Suppressor macrophage treated with lipopolysaccharide for 1 hour (primary cell): ENCODE measurements around the gene SMARCA1.
"Not testable (repeated sequence)": the region's sequence is repeated elsewhere in the genome, so short reads cannot be mapped to it uniquely, and the experiment has no call there.

Experiments used
- DNase-seq, 3 donors: peaks; one replicate each; pipeline ENCODE4 v3.0.0-alpha.2; 2020 to 2022

SMARCA1 gene, protein sequence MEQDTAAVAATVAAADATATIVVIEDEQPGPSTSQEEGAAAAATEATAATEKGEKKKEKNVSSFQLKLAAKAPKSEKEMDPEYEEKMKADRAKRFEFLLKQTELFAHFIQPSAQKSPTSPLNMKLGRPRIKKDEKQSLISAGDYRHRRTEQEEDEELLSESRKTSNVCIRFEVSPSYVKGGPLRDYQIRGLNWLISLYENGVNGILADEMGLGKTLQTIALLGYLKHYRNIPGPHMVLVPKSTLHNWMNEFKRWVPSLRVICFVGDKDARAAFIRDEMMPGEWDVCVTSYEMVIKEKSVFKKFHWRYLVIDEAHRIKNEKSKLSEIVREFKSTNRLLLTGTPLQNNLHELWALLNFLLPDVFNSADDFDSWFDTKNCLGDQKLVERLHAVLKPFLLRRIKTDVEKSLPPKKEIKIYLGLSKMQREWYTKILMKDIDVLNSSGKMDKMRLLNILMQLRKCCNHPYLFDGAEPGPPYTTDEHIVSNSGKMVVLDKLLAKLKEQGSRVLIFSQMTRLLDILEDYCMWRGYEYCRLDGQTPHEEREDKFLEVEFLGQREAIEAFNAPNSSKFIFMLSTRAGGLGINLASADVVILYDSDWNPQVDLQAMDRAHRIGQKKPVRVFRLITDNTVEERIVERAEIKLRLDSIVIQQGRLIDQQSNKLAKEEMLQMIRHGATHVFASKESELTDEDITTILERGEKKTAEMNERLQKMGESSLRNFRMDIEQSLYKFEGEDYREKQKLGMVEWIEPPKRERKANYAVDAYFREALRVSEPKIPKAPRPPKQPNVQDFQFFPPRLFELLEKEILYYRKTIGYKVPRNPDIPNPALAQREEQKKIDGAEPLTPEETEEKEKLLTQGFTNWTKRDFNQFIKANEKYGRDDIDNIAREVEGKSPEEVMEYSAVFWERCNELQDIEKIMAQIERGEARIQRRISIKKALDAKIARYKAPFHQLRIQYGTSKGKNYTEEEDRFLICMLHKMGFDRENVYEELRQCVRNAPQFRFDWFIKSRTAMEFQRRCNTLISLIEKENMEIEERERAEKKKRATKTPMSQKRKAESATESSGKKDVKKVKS

GRCh38 chrX:129523079-129523911 lies at the start of gene SMARCA1:
TSS of gene SMARCA1 (minus strand) at chrX:129523490. CDS start at chrX:129523370, 120 bp downstream.
- peak in 1 of 3 donors; percentile 17 for DNase-seq

DNA sequence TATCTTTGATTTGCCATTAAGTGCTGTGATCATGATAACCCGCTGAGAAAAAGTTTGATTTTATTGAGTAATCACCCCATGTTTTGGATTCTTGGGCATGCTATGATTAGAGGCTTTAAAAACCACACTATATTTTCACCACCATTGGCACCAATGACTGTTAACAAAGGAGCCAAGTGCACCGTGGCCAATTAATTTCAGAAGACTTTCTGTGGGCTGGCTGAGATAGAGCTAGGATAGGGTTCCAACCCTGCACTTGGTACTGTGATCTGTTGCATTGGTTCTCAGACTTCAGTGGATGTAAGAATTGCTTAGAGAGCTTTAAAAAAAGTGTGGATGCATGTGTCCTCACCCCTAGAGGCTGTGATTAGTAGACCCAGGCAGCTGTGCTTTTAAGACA lies 49.1 kb upstream of the SMARCA1 start:
- DNase-seq: no peak

DNA sequence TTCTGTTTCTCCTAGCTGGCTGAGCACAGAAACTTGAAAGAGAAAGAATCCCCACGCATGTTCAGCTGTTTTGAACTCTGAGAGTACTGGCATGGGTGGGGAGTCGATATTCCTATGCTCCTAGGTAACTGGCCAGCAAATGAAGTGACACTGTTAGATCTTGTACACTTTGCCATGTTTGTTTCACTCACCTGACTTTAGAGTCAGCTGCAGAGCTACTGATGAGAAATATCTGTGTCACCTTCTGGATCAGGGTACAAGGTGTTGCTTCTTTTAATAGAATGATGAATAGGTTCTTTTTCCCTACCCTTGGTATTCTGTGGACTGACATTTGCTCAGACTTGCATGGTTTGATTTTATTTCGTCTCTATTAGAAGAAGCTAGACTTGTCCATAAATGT lies 45.1 kb upstream of the SMARCA1 start:
- no peak for DNase-seq

- DNase-seq: no peak
Measured at GRCh38 chrX:129566073-129566472, 42.8 kb upstream of the SMARCA1 start.

DNA sequence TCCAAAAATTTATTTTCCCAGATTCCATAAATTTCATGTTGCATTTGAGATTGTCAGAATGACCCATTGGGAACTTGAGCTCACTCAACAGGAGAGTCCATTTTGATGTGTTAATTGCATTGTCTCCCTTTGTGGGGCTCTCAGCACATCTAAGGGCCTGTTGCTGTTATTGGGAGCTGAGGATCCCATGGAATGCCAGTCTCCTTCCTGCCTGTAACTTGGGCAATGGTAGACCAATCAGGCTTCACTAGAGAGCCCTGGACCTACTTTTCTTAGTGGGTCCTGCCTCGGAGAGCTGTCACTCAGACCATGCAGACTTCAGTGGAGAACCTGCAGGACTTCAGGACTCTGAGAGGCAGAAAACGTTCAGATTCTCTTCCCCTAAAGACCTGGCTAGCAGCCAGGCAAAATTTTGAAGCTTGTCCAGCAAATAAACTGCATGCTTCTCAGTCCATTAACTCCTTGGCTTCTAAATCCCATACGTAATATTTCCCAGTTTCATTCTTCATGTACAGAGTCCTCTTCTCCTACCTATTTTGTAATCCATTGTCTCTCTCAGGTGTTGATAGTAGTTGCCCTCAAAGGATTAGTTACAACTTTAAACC lies 41.9 kb upstream of the SMARCA1 start:
- DNase-seq: no peak

GRCh38 chrX:129564345-129564744 lies 41.1 kb upstream of the SMARCA1 start:
- not testable (repeated sequence) for DNase-seq

GRCh38 chrX:129561453-129561852 lies 38.2 kb upstream of the SMARCA1 start:
- no peak for DNase-seq

DNA sequence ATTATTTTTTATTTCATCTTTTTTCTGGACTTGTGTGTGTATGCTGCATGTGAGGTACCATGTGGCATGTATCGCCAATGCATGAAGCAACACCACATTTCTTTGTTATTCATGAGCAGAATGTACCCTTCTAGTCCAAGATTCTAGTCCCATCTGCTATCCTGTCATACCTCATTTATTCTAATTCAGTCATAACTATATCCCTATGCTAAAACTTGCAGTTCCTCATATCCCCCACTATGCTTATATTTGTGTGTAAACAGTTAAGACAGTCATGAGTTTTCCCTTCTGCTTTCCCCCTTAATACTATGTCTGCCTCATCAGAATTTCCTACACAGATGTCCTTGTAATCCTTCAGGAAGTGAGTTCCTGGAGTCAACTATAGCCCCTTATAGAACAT lies 36.5 kb upstream of the SMARCA1 start:
- DNase-seq: peak in 1 of 3 donors; percentile 14

DNA sequence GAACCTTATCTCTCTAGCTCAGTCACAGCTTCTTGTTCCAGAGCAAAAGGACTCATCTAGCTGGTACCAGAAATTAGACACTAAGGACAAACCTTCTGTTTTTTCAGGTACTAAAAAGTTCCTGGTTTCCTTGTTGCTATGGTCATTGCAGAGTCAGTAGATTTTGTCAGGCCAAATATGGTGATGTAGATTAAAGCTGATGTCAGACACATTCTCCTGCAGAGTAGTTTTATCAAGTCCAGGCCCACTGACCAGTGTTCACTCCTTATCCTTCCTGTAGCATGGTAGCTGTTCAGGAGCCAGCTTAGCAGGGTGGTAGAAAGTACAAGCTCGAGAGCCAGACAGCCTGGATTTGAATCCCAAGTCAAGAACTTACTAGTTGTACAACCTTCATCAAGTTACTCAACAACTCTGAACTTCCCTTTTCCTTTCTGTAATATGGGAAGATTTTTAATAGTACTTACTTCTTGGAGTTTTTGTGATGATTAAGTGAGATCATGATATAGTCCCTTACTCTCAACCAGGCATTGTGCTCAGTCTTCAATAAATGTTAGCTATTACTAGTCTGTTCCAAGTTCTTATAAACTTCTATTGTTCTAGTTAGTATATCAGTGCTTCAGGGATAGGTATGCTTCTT lies 34.7 kb upstream of the SMARCA1 start:
- peak; percentile 33 to 66 (median 64) for DNase-seq

DNA sequence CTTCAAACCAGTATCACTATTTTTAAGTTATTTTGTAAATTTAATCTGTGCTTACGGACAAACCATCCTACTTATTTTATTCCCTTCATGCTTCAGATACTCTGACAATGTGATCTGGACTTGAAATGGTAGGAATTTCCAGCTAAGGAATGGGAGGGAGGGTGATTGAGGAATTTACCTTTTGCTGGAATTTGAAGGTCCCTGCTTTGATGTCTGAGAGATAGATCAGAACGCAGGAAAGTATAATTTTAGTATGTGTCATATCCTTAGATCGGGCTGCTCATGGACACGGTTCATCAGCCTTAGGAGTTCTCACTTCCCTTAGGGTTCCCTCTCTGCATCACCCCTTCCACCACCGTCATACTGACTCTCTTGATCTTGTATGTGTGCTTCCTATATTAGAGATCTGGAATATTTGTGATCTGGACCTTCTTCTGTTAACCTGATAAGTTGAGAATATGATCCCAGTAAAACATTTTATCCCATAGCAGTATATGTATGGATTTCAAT lies 33.6 kb upstream of the SMARCA1 start:
- no peak for DNase-seq

GRCh38 chrX:129554816-129555215 lies 31.5 kb upstream of the SMARCA1 start:
- not testable (repeated sequence) for DNase-seq

DNA sequence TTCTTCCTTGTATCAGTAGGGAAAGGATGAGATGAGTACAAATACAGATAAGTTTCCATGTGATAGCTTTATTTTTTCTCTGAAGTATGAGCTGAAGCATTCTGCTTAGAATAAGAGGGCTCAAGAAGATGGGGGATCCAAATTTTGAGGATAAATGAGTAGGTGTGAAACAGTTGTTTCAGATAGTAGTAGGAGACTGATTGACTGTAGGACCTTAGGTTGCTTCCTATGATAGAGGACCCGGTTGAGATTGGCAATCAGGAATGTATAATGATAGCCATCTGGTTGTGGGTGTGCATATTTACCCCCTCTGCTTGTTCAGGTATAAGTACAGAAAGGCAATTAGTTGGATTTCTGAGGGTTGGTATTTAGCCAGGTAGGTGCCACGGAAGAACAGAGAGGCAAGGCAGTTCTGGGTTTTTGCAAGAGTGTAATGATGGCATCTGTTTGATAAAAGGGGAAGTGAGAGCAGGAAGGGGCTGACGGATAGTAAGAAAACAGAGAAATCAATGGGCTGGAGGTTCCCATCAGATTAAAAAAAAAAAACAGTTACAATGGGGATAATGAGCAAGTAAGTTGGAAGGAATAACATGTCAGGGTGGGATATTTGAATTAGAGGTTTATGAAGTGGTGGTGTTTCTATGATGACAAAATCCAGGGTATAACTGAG lies 30.5 kb upstream of the SMARCA1 start:
- peak; percentile 33 to 48 (median 41) for DNase-seq

DNA sequence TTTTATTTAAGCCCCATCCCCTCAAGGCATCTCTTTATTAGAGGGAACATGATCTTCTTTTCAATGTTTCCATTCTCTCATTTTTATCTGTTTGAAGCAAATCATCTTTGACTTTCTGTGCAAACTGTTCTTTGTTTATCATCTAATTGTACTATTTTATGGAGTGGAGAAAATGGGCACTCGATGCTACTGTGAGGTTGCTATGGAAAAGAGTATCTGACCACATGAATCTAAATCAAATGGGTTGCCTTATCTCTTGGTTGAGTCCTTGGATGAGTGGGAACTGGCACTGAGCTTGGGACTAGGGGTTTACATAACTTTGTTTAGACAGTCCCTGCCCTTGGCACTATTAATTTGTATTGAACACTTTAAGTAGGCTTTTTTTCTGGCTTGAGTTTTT lies 25.8 kb upstream of the SMARCA1 start:
- no peak for DNase-seq

DNA sequence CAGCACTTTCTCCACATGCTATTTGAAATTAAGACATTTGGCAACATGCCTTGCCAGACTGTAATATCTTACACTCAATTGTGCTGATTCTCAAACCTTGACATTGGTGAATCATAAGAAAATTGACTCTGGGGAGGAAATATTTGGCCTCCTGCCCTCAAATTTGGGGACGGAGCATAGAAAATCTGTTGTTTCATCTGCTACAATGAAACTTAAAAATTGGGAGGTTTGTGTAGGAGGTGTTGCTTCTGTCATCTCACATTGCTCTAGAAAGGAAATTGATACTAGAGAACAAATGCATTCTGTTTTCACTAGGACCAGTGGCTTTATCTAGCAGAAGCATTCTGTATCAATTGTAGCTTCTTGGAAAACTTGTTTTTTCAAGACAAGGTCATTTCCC lies 22.1 kb upstream of the SMARCA1 start:
- DNase-seq: no peak

DNA sequence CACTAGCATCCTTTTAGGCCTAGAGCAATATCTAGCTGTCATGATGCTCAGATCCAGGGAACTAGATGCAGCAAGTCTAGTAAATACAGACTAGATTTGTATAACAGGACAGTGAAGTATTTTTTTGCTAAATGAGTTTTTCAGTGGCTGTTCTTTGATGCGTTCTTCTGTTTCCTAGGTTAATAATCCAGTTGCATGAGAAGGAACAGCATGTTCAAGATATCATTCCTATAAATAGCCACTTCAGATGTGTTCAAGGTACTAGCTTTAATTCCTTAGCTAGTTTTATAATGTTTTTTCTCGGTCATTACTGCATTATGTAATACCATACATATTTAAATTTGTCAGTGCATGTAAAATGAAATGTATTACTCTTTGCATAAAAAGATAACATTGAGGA lies 21.5 kb upstream of the SMARCA1 start:
- DNase-seq: no peak

DNA sequence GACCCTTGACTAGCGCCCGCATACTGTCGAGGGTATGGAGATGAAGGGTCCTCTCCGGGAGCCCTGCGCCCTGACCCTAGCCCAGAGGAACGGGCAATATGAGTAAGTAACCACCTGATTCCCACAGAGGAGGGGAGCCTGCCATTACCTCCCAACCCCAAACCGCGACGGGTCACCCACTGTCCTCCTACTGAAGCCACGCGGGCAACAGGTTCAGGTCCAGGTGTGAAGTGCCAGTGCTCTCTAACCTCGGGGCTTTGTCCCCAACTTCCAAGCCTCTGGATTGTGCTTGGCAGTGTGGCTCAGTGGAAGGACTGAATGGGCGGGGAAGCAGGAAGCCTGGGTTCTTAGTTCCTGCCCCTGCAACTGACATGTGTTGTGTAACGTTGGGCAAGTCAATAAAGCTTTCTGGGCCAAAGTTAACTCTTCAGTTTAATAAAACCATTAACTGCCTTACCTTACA lies 17.5 kb upstream of the SMARCA1 start:
- DNase-seq: peak in 2 of 3 donors; percentile 20 to 22

- DNase-seq: peak; percentile 70 to 84 (median 80)
Measured at GRCh38 chrX:129540068-129540653, 16.9 kb upstream of the SMARCA1 start, which contains the start of gene OCRL. TSS of gene OCRL (plus strand) at chrX:129540259. CDS start at chrX:129540440, 181 bp downstream.

DNA sequence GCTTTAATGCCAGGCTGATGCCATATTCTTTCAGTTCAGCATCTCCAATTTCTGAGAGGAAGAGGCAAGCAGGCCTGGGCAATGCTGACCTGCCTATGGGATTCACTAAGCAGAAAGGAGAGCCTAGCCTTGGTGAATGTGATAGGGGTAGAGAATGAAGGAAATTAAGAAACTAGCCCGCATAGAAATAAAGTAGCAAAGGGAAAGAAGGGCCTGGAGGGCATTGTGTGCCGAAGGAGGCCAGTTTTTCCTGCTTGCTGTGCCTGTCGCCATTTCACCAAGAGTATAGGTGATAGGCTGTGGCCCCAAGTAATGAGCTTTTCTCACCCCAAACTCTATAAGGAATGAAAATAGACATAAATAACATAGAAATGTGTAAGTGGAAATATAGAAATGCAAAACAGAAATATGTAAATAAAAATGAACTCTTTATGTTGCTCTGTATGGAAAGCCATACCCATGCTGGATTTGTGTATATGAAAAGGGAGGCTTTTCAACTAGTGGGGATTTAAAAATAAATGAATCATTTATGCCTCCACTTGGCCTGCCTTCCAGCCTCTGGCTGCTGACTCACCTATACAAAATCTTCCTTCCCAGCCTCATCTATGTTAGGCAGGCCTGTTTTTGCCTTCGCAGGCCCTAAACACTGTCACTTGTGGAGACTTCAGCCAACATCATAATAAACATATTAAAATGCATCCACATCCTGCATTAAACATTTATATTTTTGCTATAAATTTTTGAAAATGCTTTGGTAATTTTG lies 11.7 kb upstream of the SMARCA1 start:
- no peak for DNase-seq

DNA sequence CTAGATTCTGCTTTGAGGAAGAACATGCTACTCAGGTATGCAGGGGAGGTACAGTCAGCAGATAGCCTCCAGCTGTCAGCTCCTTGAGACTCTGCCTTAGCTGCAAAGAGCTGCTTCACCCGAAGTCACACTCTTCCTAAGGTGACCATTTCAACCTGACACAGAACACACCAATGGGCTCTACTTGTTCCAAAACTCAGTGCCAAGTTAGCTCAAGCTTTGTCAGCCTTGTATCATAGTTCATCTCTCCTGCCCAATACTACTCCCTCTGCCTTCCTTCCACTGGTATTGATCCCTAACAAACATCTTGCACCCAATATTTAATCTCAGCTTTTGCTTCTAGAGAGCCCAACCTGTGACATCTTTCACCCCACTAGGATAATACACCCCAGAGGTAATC lies 7.8 kb upstream of the SMARCA1 start:
- DNase-seq: no peak
